Measurements from ENCODE around the gene MLC1.

DNA sequence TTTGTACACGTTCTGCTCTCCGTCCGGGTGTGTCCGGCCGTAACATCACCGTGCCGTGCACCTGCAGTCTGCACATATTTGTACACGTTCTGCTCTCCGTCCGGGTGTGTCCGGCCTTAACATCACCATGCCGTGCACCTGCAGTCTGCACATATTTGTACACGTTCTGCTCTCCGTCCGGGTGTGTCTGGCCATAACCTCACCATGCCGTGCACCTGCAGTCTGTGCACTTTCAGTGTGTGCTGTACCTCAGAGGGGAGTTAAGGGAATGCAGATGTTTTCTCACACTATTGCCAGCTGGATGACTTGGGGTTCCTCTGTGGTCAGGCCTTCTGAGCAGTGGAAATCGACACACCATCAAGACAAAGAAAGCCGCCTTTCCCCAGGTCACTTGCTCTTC is 31.4 kb downstream of the MLC1 start:
- TF ChIP-seq POLR2A (IDR thresholded peaks at IDR 0.05), result no peak
- TF ChIP-seq, protein P1, sequence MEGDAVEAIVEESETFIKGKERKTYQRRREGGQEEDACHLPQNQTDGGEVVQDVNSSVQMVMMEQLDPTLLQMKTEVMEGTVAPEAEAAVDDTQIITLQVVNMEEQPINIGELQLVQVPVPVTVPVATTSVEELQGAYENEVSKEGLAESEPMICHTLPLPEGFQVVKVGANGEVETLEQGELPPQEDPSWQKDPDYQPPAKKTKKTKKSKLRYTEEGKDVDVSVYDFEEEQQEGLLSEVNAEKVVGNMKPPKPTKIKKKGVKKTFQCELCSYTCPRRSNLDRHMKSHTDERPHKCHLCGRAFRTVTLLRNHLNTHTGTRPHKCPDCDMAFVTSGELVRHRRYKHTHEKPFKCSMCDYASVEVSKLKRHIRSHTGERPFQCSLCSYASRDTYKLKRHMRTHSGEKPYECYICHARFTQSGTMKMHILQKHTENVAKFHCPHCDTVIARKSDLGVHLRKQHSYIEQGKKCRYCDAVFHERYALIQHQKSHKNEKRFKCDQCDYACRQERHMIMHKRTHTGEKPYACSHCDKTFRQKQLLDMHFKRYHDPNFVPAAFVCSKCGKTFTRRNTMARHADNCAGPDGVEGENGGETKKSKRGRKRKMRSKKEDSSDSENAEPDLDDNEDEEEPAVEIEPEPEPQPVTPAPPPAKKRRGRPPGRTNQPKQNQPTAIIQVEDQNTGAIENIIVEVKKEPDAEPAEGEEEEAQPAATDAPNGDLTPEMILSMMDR (IDR thresholded peaks at IDR 0.05), result no peak
